H1 (cell line): ENCODE measurements around the gene SPTBN5. TPM values are rescaled to one million over a fixed set of nuclear protein-coding genes. Genes with fewer than 3 reads are reported as not detected.

Experiments
- CTCF ChIA-PET: fragments of 300-600 bp; sonication (Branson Sonifier 250); formaldehyde crosslinking; loops from one replicate; lab custom pipeline; 2021; ENCODE audit not compliant: partially characterized antibody; lab: Charles Lee
- POLR2A ChIA-PET: fragments of 300-600 bp; sonication (Branson Sonifier 250); formaldehyde crosslinking; loops from one replicate; lab custom pipeline; 2021; ENCODE audit warnings: inconsistent platforms; ENCODE audit not compliant: partially characterized antibody; lab: Charles Lee
- DNase-seq, 2 experiments: peaks; one replicate each; pipeline versions ENCODE4 v3.0.0 to v3.0.0-alpha.2; 2010 to 2022; ENCODE audit warnings: low spot score in 2 of 2, low read depth in 1 of 2, mixed read lengths in 1 of 2
- FAIRE-seq: peaks from 2 replicates; lab custom pipeline; 2011; peaks lifted over from hg19 to GRCh38; lab: Jason Lieb, UNC
- H2AFZ ChIP-seq: 2 replicates; pipeline ENCODE4 v1.8.1; 2012; ENCODE audit warnings: low read length, inconsistent platforms
- H2AK5ac ChIP-seq: 2 replicates; pipeline ENCODE4 v1.6.1; 2013; ENCODE audit warnings: low read depth, low read length
- H2BK120ac ChIP-seq: replicated peaks from 2 replicates; pipeline ENCODE3; 2013; ENCODE audit warnings: low read depth, low read length, inconsistent platforms
- H2BK12ac ChIP-seq: 2 replicates; pipeline ENCODE4 v1.6.1; 2013; ENCODE audit warnings: low read depth, low read length
- H2BK15ac ChIP-seq: 2 replicates; pipeline ENCODE4 v1.6.1; 2013; ENCODE audit warnings: low read length
- H2BK20ac ChIP-seq: 2 replicates; pipeline ENCODE4 v1.6.1; 2013; ENCODE audit warnings: low read length
- H2BK5ac ChIP-seq: 2 replicates; pipeline ENCODE4 v1.6.1; 2013; ENCODE audit warnings: low read depth, low read length
- H3K14ac ChIP-seq: 2 replicates; pipeline ENCODE4 v1.6.1; 2013; ENCODE audit warnings: inconsistent platforms; ENCODE audit not compliant: insufficient read length
- H3K18ac ChIP-seq: 2 replicates; pipeline ENCODE4 v1.6.1; 2013; ENCODE audit warnings: low read length; ENCODE audit errors: extremely low read depth
- H3K23ac ChIP-seq: 2 replicates; pipeline ENCODE4 v1.6.1; 2013; ENCODE audit warnings: inconsistent platforms; ENCODE audit not compliant: insufficient read length
- H3K23me2 ChIP-seq: 2 replicates; pipeline ENCODE4 v1.6.1; 2013; ENCODE audit warnings: low read depth, low read length
- H3K27ac ChIP-seq: 2 replicates; pipeline ENCODE4 v1.6.1; 2011; ENCODE audit warnings: low read depth, low read length, inconsistent platforms
- H3K27me3 ChIP-seq, 4 experiments: replicated peaks in 1 of 4; 1 replicate in 1 of 4; 2 replicates in 3 of 4; pipeline versions ENCODE4 v1.6.1 to v1.8.1; 2011 to 2013; ENCODE audit warnings: low read length in 3 of 4, mild to moderate bottlenecking in 3 of 4, inconsistent platforms in 2 of 4, mixed read lengths in 2 of 4, moderate library complexity in 1 of 4; ENCODE audit not compliant: control insufficient read depth in 3 of 4, insufficient read depth in 3 of 4; ENCODE audit errors: extremely low read depth in 1 of 4
- H3K36me3 ChIP-seq, 4 experiments: 2 replicates each; pipeline versions ENCODE4 v1.6.1 to v1.8.1; 2011 to 2013; ENCODE audit warnings: mild to moderate bottlenecking in 4 of 4, low read length in 3 of 4, moderate library complexity in 2 of 4, control low read depth in 1 of 4, inconsistent platforms in 1 of 4; ENCODE audit not compliant: insufficient read depth in 4 of 4, control insufficient read depth in 2 of 4
- H3K4ac ChIP-seq: replicated peaks from 2 replicates; pipeline ENCODE3; 2013; ENCODE audit warnings: low read length, low read depth, mixed read lengths, inconsistent platforms; ENCODE audit not compliant: insufficient read length
- H3K4me1 ChIP-seq, 4 experiments: replicated peaks in 1 of 4; 1 replicate in 1 of 4; 2 replicates in 3 of 4; pipeline versions ENCODE4 v1.6.1 to v1.8.1; 2011 to 2013; ENCODE audit warnings: low read length in 3 of 4, inconsistent platforms in 2 of 4, mixed read lengths in 1 of 4; ENCODE audit not compliant: insufficient read depth in 4 of 4, control insufficient read depth in 3 of 4
- H3K4me2 ChIP-seq, 2 experiments: 2 replicates each; pipeline versions ENCODE4 v1.6.1 to v1.8.1; 2011 to 2013; ENCODE audit warnings: low read depth in 2 of 2, low read length in 2 of 2, control low read depth in 1 of 2, inconsistent platforms in 1 of 2, mild to moderate bottlenecking in 1 of 2; ENCODE audit not compliant: insufficient read depth in 1 of 2
- H3K4me3 ChIP-seq, 4 experiments: fragments of 200-600, 300-600 bp in 1 of 4; sonication (generic), shearing (Covaris generic), sonication (Bioruptor Twin) in 1 of 4; 2 replicates each; pipeline versions ENCODE4 v1.5.1 to v1.8.1; 2011 to 2016; ENCODE audit warnings: low read length in 4 of 4, low read depth in 3 of 4, control low read depth in 2 of 4, inconsistent platforms in 2 of 4, mild to moderate bottlenecking in 2 of 4, mixed read lengths in 1 of 4, moderate library complexity in 1 of 4; ENCODE audit not compliant: insufficient read depth in 2 of 4; ENCODE audit errors: extremely low read depth in 1 of 4
- H3K56ac ChIP-seq: replicated peaks from 2 replicates; pipeline ENCODE3; 2013; ENCODE audit warnings: low read depth, mild to moderate bottlenecking, mixed read lengths, low read length, inconsistent platforms; ENCODE audit not compliant: insufficient read length
- H3K79me1 ChIP-seq: 2 replicates; pipeline ENCODE4 v1.6.1; 2013; ENCODE audit warnings: low read depth, low read length, control low read depth
- H3K79me2 ChIP-seq, 2 experiments: 2 replicates each; pipeline versions ENCODE4 v1.6.1 to v1.8.1; 2012 to 2013; ENCODE audit warnings: low read length in 2 of 2, mild to moderate bottlenecking in 2 of 2, inconsistent platforms in 1 of 2; ENCODE audit not compliant: insufficient read depth in 2 of 2, control insufficient read depth in 1 of 2
- H3K9ac ChIP-seq, 4 experiments: replicated peaks in 1 of 4; 1 replicate in 1 of 4; 2 replicates in 3 of 4; pipeline versions ENCODE4 v1.6.1 to v1.8.1; 2011 to 2013; ENCODE audit warnings: low read depth in 3 of 4, low read length in 3 of 4, control low read depth in 2 of 4, mild to moderate bottlenecking in 2 of 4, moderate library complexity in 2 of 4, inconsistent platforms in 1 of 4; ENCODE audit errors: extremely low read depth in 1 of 4
- H3K9me3 ChIP-seq, 2 experiments: 2 replicates each; pipeline versions ENCODE4 v1.6.1 to v1.8.1; 2012 to 2013; ENCODE audit warnings: mild to moderate bottlenecking in 2 of 2, moderate library complexity in 2 of 2, control low read depth in 1 of 2, inconsistent platforms in 1 of 2, low read depth in 1 of 2, low read length in 1 of 2, mixed read lengths in 1 of 2; ENCODE audit not compliant: insufficient read depth in 2 of 2
- H4K20me1 ChIP-seq, 2 experiments: replicated peaks in 1 of 2; 2 replicates each; pipeline versions ENCODE3 to v1.8.1; 2011 to 2013; ENCODE audit warnings: inconsistent platforms in 2 of 2, low read length in 2 of 2, mild to moderate bottlenecking in 1 of 2; ENCODE audit not compliant: insufficient read depth in 2 of 2, control insufficient read depth in 1 of 2
- H4K5ac ChIP-seq: 2 replicates; pipeline ENCODE4 v1.6.1; 2013; ENCODE audit warnings: low read length, low read depth, mixed read lengths, inconsistent platforms; ENCODE audit not compliant: insufficient read length
- H4K8ac ChIP-seq: 2 replicates; pipeline ENCODE4 v1.8.0; 2013; ENCODE audit warnings: mild to moderate bottlenecking, moderate library complexity, low read length, inconsistent platforms; ENCODE audit not compliant: insufficient read depth; ENCODE audit errors: extremely low read depth
- H4K91ac ChIP-seq: replicated peaks from 2 replicates; pipeline ENCODE3; 2013; ENCODE audit warnings: low read length, mixed read lengths, inconsistent platforms; ENCODE audit not compliant: insufficient read length
- CBX5 ChIP-seq: fragments of 300-800, 300-1000 bp; sonication (generic); IDR thresholded peaks from 2 replicates; pipeline ENCODE4 v1.7.1; 2016; ENCODE audit warnings: antibody characterized with exemption, low read length, low read depth
- GTF2F1 ChIP-seq: IDR thresholded peaks from 2 replicates; pipeline ENCODE4 v1.6.1; 2012; ENCODE audit warnings: low read depth, low read length, improper control_type of control experiment, borderline replicate concordance
- POU5F1 ChIP-seq: IDR thresholded peaks from 2 replicates; pipeline ENCODE4 v1.6.1; 2011; ENCODE audit warnings: low read depth, mild to moderate bottlenecking, low read length, moderate library complexity
- YY1 ChIP-seq: IDR thresholded peaks from 2 replicates; pipeline ENCODE4 v1.6.1; 2011; ENCODE audit warnings: low read depth, mild to moderate bottlenecking, low read length
- WGBS, 2 experiments: shearing (Covaris generic) in 1 of 2; methylation state at CpG; one replicate each; pipeline versions ENCODE4 v1.1.6 to v1.1.7; 2013 to 2015; ENCODE audit warnings: low lambda C conversion rate in 2 of 2, mixed read lengths in 2 of 2, inconsistent platforms in 1 of 2, low coverage in 1 of 2, missing lambda C conversion rate in 1 of 2; ENCODE audit not compliant: insufficient replicate concordance in 2 of 2, insufficient coverage in 1 of 2, insufficient read length in 1 of 2; ENCODE audit errors: extremely low coverage in 1 of 2, missing lambda C conversion rate in 1 of 2; 5-methylcytosine and 5-hydroxymethylcytosine counted together
- polyA plus RNA-seq, 7 experiments: library from polyadenylated mRNA; depleted of rRNA in 3 of 7; stranded (reverse) in 5 of 7; unstranded in 2 of 7; fragments of >200 nt in 5 of 7; fragments of 200-250 nt in 2 of 7; gene quantifications; 1 replicate in 5 of 7; 2 replicates in 1 of 7; 4 replicates in 1 of 7; pipeline versions ENCODE4 v1.2.1 to v1.2.3, GENCODE V29; 2011 to 2013; ENCODE audit warnings: missing spikeins in 2 of 7, mixed read lengths in 2 of 7
- total RNA-seq: library from RNA; stranded (reverse); fragmentation: NEBNext Ultra II Directional; extraction: Animal tissue kit (Norgen Biotek cat#: 25700); gene quantifications from 2 replicates; pipeline ENCODE4 v1.2.1, GENCODE V29; 2021

The SPTBN5 gene
- total and polyA plus RNA-seq, 2 of the 8 experiments (the other 6 are each of a cell fraction or from before 2014, with no cell fraction given): 0.32 to 0.84 TPM

DNA sequence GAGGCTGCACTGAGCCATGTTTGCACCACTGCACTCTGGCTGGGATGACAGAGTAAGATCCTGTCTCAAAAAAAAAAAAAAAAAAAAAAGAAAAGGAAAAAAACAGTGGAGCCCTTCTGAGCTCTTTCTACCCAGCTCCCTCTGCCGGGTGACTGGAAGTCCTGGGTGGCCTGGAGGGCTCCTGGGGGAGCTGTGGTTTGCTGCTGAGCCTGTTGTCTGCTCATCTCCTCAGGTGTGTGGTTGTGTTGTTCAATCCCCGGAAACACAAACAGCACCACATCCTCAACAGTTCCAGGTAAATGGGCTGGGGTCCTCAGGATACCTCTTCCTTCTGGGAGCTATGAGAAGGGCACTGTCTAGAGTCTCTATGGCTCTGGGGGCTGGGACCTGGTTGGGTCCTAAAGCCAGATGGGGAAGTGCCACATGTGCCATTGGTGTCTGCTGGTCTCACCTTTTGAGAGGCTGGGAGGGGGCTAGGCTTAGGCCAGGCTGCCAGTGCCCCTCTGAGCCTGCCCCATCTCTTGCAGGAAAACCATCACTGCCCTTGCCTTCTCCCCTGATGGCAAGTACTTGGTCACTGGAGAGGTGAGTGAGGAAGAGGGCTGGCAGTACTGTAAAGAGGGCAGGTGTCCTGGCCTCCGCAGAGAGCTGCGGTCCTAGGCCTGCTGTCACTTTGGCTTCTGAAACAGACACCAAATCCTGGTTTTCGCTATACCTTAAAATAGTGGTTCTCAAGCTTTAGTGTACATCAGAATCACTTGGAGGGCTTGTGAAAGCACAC lies 83.0 kb downstream of the SPTBN5 start:
- Histone ChIP-seq H2BK12ac (no peak overlapping the region), H2AFZ (no peak overlapping the region), H3K79me1 (no peaks in the 10 kb centered on the region), H2BK120ac (no peak overlapping the region), H3K27me3 (no peaks in the 10 kb centered on the region), H2BK15ac (no peak overlapping the region), H3K4me3 (no peak overlapping the region), H3K4ac (no peak overlapping the region), H2AK5ac (no peak overlapping the region), H4K8ac (no peak overlapping the region), H3K23me2 (no peaks in the 10 kb centered on the region), H2BK20ac (no peak overlapping the region), H3K23ac (no peak overlapping the region), H3K4me1 (peaks cover 0 to 4% (median 2%) of the 10 kb centered on the region in 4 experiments; a peak in 5 of 7 replicates), H3K18ac (no peak overlapping the region), H4K20me1 (peaks cover 0 to 1% of the 10 kb centered on the region in 2 experiments), H3K4me2 (no peak overlapping the region), H3K14ac (no peak overlapping the region), H4K5ac (no peak overlapping the region), H2BK5ac (no peak overlapping the region), H3K36me3 (peaks cover 0 to 2% (median 0%) of the 10 kb centered on the region in 4 experiments; a peak in 3 of 8 replicates), H3K56ac (no peak overlapping the region), H3K9me3 (no peaks in the 10 kb centered on the region), H3K79me2 (no peaks in the 10 kb centered on the region), H3K27ac (no peak overlapping the region), H3K9ac (no peak overlapping the region), H4K91ac (no peak overlapping the region)
- DNase-seq (no peak), FAIRE-seq (no peak)
- 89% methylated on average over 5 of the region's 5 CpGs; no CpG with 5 or more reads in 1 of the 2 experiments for WGBS, 2 experiments
- POLR2A ChIA-PET: interaction anchor here (1.0 to 4.2 kb wide), 4 partner anchors 16 to 250 kb away, joined by 3 to 23 read pairs (median 5); partner anchors contain the start of gene MAPKBP1
- CTCF ChIA-PET: interaction anchor here (0.6 to 13.7 kb wide), 43 partner anchors 8 to 1043 kb away, joined by 3 to 283 read pairs (median 5); partner anchors contain the start of gene MAPKBP1
- TF ChIP-seq POU5F1: no peak
- no peak for TF ChIP-seq CBX5
- no peak for TF ChIP-seq YY1
- TF ChIP-seq GTF2F1: no peak
